ENCODE measurements around the gene PPP2R3C. TPM values are rescaled to one million over a fixed set of nuclear protein-coding genes. Genes with fewer than 3 reads are reported as not detected.

The PPP2R3C gene
- total and polyA plus RNA-seq, 2 of the 13 experiments (the other 11 are each of a cell fraction or from before 2014, with no cell fraction given), result 63.4 to 102 TPM

- TF ChIP-seq ZNF569 (CRISPR knock-in tag; IDR thresholded peaks at IDR 0.05; ENCODE audit: borderline replicate concordance), result no peak
- 0 out of 2 replicates have a peak, but pooled peaks have one; percentile 28 for TF ChIP-seq KLF13 (CRISPR knock-in tag; IDR thresholded peaks at IDR 0.05)
- peak; percentile 6 for TF ChIP-seq ZEB1 (IDR thresholded peaks at IDR 0.05; ENCODE audit: insufficient replicate concordance, low read depth)
- peak; percentile 89 for TF ChIP-seq ZNF879 (CRISPR knock-in tag; IDR thresholded peaks at IDR 0.05)
- peak; percentile 79; the same call in 1 of the 2 replicates for TF ChIP-seq ZNF713 (CRISPR knock-in tag; IDR thresholded peaks at IDR 0.05)
- no peak for TF ChIP-seq ZNF460 (CRISPR knock-in tag; IDR thresholded peaks at IDR 0.05; ENCODE audit: borderline replicate concordance)
- TF ChIP-seq ZNF703 (CRISPR knock-in tag; IDR thresholded peaks at IDR 0.05; ENCODE audit: borderline replicate concordance), result 0 out of 2 replicates have a peak, but pooled peaks have one; percentile 90
- peak; percentile 69; the same call in 1 of the 2 replicates for TF ChIP-seq SRY (CRISPR knock-in tag; IDR thresholded peaks at IDR 0.05)
- no peak for TF ChIP-seq NONO (IDR thresholded peaks at IDR 0.05)
- 0 out of 2 replicates have a peak, but pooled peaks have one; percentile 3 for TF ChIP-seq NONO (CRISPR knock-in tag; conservative IDR thresholded peaks at IDR 0.05)
- 0 out of 2 replicates have a peak, but pooled peaks have one; percentile 8 for TF ChIP-seq ZNF547 (CRISPR knock-in tag; IDR thresholded peaks at IDR 0.05)
- no peak for TF ChIP-seq LBX2 (CRISPR knock-in tag; IDR thresholded peaks at IDR 0.05; ENCODE audit: borderline replicate concordance)
- peak; percentile 17; the same call in 1 of the 2 replicates for TF ChIP-seq ZNF710 (CRISPR knock-in tag; IDR thresholded peaks at IDR 0.05; ENCODE audit: borderline replicate concordance)
- TF ChIP-seq NCOA1 (CRISPR knock-in tag; IDR thresholded peaks at IDR 0.05), result peak; percentile 87
- TF ChIP-seq MATR3 (CRISPR knock-in tag; IDR thresholded peaks at IDR 0.05), result no peak
- TF ChIP-seq SSRP1 (CRISPR knock-in tag; IDR thresholded peaks at IDR 0.05), result 0 out of 2 replicates have a peak, but pooled peaks have one; percentile 16
- no peak for TF ChIP-seq ZNF160 (CRISPR knock-in tag; IDR thresholded peaks at IDR 0.05)
- peak; percentile 3; the same call in 1 of the 2 replicates for TF ChIP-seq ZNF709 (CRISPR knock-in tag; IDR thresholded peaks at IDR 0.05)
- 0 out of 2 replicates have a peak, but pooled peaks have one; percentile 64 for TF ChIP-seq ZNF512 (CRISPR knock-in tag; IDR thresholded peaks at IDR 0.05)
- TF ChIP-seq TBX3 (IDR thresholded peaks at IDR 0.05; ENCODE audit: borderline replicate concordance), result no peak
- 0 out of 2 replicates have a peak, but pooled peaks have one; percentile 31 for TF ChIP-seq NPAS2 (CRISPR knock-in tag; IDR thresholded peaks at IDR 0.05; ENCODE audit: borderline replicate concordance)
- TF ChIP-seq ZNF20 (CRISPR knock-in tag; IDR thresholded peaks at IDR 0.05), result peak; percentile 27; the same call in 1 of the 2 replicates
- TF ChIP-seq NCOA2 (CRISPR knock-in tag; IDR thresholded peaks at IDR 0.05), result peak; percentile 37; the same call in 1 of the 2 replicates
- TF ChIP-seq GLI4 (CRISPR knock-in tag; IDR thresholded peaks at IDR 0.05; ENCODE audit: borderline replicate concordance), result peak; percentile 97; the same call in 1 of the 2 replicates
- peak; percentile 93; the same call in 1 of the 2 replicates for TF ChIP-seq ZNF839 (CRISPR knock-in tag; IDR thresholded peaks at IDR 0.05; ENCODE audit: borderline replicate concordance)
- peak; percentile 34; the same call in 1 of the 2 replicates for TF ChIP-seq HOXA3 (CRISPR knock-in tag; IDR thresholded peaks at IDR 0.05)
- TF ChIP-seq TSC22D2 (CRISPR knock-in tag; IDR thresholded peaks at IDR 0.05; ENCODE audit: borderline replicate concordance), result 0 out of 2 replicates have a peak, but pooled peaks have one; percentile 5
Observed at GRCh38 chr14:35046751-35047536, 74.8 kb downstream of the PPP2R3C start (continued).
